Measurements from ENCODE around the gene SCEL.

GRCh38 chr13:77554069-77554468, 18.6 kb downstream of the SCEL start:
- TF ChIP-seq POLR2AphosphoS5 (IDR thresholded peaks at IDR 0.05; ENCODE audit: low read depth, low read length) = no peak
- no peak for TF ChIP-seq TAF1 (IDR thresholded peaks at IDR 0.05; ENCODE audit: borderline replicate concordance, insufficient read depth, low read length)

Measured in PFSK-1 (cell line).